Mucosa of rectum (tissue), 2 donors: ENCODE data around the gene MSI2.

Experiments used
- H3K27ac ChIP-seq, 2 donors: one replicate each; pipeline ENCODE4 v1.7.0; 2013; ENCODE audit warnings: inconsistent platforms in 2 of 2, low read depth in 2 of 2, low read length in 2 of 2
- H3K27me3 ChIP-seq, 2 donors: one replicate each; pipeline ENCODE4 v1.7.0; 2013; ENCODE audit warnings: low read length in 2 of 2; ENCODE audit not compliant: control insufficient read depth in 2 of 2, insufficient read depth in 2 of 2
- H3K36me3 ChIP-seq, 2 donors: one replicate each; pipeline ENCODE4 v1.7.0; 2013; ENCODE audit warnings: low read length in 2 of 2; ENCODE audit not compliant: control insufficient read depth in 2 of 2, insufficient read depth in 2 of 2
- H3K4me1 ChIP-seq, 2 donors: one replicate each; pipeline ENCODE4 v1.7.0; 2013; ENCODE audit warnings: low read length in 2 of 2, mild to moderate bottlenecking in 1 of 2; ENCODE audit not compliant: control insufficient read depth in 2 of 2, insufficient read depth in 2 of 2
- H3K4me3 ChIP-seq, 2 donors: one replicate each; pipeline ENCODE4 v1.7.0; 2013; ENCODE audit warnings: low read length in 2 of 2
- H3K9ac ChIP-seq, 2 donors: one replicate each; pipeline ENCODE4 v1.7.0; 2013; ENCODE audit warnings: low read length in 2 of 2, low read depth in 1 of 2, mild to moderate bottlenecking in 1 of 2
- H3K9me3 ChIP-seq, 2 donors: one replicate each; pipeline ENCODE4 v1.7.0; 2013; ENCODE audit warnings: low read length in 2 of 2; ENCODE audit not compliant: control insufficient read depth in 2 of 2
- donor health status: healthy.
- donor health status: Normal muscosa, but diverticular disease.

MSI2 gene

GRCh38 chr17:57570724-57571344 lies 314.5 kb downstream of the MSI2 start:
- Histone ChIP-seq H3K27ac (no peak overlapping the region), H3K9ac (no peak overlapping the region)

DNA sequence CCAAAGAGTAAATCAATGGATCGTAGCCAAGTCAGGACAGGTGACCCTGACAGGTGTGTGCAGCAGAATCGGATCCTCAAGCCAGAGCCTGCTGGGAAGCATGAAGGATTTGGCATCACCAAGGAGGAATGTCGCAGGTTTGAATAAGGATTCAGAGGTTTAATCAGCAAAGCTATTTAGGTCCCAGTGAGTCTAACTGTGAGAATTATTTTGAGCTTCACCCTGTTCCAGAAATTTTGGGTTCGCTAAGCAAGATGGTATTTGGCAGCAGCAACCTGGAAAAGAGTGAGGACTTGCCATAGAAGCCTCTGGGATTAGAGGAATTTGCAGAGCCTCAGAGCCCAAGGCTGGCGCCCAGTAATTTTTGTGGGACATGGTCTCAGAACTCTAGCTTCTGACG lies 315.7 kb downstream of the MSI2 start:
- H3K4me3 ChIP-seq, result no peak overlapping the region
- H3K27me3 ChIP-seq, result no peaks in the 10 kb centered on the region
- H3K27ac ChIP-seq, result no peak overlapping the region
- H3K4me1 ChIP-seq, result peaks cover 0 to 2% of the 10 kb centered on the region in 2 donors
- H3K9me3 ChIP-seq, result no peaks in the 10 kb centered on the region
- H3K36me3 ChIP-seq, result no peaks in the 10 kb centered on the region
- no peak overlapping the region for H3K9ac ChIP-seq

More at GRCh38 chr17:57570724-57571344, 314.5 kb downstream of the MSI2 start:
- Histone ChIP-seq H3K27me3 (no peaks in the 10 kb centered on the region), H3K36me3 (no peaks in the 10 kb centered on the region), H3K4me1 (peaks cover 0 to 2% of the 10 kb centered on the region in 2 donors), H3K9me3 (no peaks in the 10 kb centered on the region), H3K4me3 (no peak overlapping the region)

DNA sequence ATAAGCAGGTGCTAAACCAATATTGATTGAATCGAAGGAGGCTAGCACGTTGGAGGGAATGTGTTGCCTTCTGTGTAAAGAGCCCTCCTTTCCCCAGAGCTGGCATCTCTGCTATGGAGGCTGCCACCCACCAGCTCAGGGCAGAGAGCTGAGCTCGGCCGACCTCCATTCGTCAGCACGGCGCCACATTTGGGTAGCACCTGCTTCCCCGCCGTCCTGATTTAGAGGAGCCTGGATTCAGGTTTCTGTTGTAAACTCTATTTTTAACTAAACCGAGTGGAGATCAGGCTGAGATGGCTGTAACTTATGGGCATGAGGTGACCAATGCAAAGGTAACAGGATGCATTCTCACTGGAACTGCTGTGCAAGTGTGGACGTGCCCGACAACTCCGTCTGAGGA lies 316.3 kb downstream of the MSI2 start:
- Histone ChIP-seq H3K4me1 (peaks cover 2% of the 10 kb centered on the region in 2 donors), H3K4me3 (no peak overlapping the region), H3K27ac (no peak overlapping the region), H3K9ac (no peak overlapping the region), H3K9me3 (no peaks in the 10 kb centered on the region), H3K27me3 (no peaks in the 10 kb centered on the region), H3K36me3 (no peaks in the 10 kb centered on the region)

- Histone ChIP-seq H3K27me3 (no peaks in the 10 kb centered on the region), H3K36me3 (no peaks in the 10 kb centered on the region)
Observed at GRCh38 chr17:57574040-57574513, 317.8 kb downstream of the MSI2 start.

GRCh38 chr17:57576744-57577143 lies 320.4 kb downstream of the MSI2 start:
- no peak overlapping the region for H3K27ac ChIP-seq

More at GRCh38 chr17:57574040-57574513, 317.8 kb downstream of the MSI2 start:
- H3K27ac ChIP-seq, result no peak overlapping the region
- peaks cover 2 to 3% of the 10 kb centered on the region in 2 donors for H3K4me1 ChIP-seq
- no peaks in the 10 kb centered on the region for H3K9me3 ChIP-seq
- no peak overlapping the region for H3K4me3 ChIP-seq
- H3K9ac ChIP-seq, result no peak overlapping the region

DNA sequence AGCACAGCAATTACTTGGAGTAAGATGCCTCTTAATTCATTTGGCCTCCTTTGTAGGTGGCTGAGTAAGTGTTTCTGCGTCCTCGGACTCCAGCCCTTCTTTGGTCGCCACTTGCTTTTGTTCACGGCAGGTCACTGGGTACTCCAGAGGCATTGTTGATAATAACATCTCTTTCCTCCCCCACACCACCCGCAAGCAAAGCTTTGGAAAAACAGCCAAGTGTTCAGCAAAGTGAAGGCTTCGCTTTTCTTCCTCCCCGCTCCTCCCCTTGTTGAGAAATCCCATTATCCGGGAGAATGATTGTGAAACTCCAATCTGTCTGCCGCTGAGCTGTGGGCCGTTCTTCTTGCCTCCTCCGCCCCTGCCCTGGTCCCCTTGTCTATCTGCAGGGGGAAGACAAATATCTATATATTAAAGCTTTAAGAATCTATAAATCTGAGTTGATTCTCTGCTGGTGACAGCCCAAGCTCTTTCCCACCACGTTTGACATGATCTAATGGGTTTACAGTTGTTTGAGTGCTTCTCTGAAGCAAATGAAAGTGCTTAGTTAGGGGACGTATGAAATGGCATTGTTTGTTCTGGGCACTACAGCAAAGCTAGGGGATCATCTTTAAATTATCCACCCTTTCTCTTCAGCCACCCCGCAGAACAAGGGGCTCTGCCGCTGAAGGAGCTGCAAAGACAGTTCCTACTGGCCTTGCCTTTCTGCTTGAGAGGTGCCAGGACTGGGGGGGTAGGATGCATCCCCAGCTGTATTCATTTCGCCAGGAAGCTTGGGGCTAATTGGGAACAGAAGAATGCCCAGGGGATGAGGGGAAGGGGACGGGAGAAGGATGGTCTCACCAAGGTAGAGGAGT lies 321.7 kb downstream of the MSI2 start:
- Histone ChIP-seq H3K36me3 (no peaks in the 10 kb centered on the region), H3K9me3 (no peaks in the 10 kb centered on the region), H3K4me1 (peaks cover 2 to 3% of the 10 kb centered on the region in 2 donors), H3K27ac (no peak overlapping the region), H3K4me3 (peak overlapping the region; percentile 5 to 28), H3K9ac (no peak overlapping the region), H3K27me3 (no peaks in the 10 kb centered on the region)

More at GRCh38 chr17:57576744-57577143, 320.4 kb downstream of the MSI2 start:
- H3K4me3 ChIP-seq, result no peak overlapping the region
- H3K9me3 ChIP-seq, result no peaks in the 10 kb centered on the region
- peaks cover 2 to 3% of the 10 kb centered on the region in 2 donors for H3K4me1 ChIP-seq
- H3K9ac ChIP-seq, result no peak overlapping the region
- H3K36me3 ChIP-seq, result no peaks in the 10 kb centered on the region
- H3K27me3 ChIP-seq, result no peaks in the 10 kb centered on the region

DNA sequence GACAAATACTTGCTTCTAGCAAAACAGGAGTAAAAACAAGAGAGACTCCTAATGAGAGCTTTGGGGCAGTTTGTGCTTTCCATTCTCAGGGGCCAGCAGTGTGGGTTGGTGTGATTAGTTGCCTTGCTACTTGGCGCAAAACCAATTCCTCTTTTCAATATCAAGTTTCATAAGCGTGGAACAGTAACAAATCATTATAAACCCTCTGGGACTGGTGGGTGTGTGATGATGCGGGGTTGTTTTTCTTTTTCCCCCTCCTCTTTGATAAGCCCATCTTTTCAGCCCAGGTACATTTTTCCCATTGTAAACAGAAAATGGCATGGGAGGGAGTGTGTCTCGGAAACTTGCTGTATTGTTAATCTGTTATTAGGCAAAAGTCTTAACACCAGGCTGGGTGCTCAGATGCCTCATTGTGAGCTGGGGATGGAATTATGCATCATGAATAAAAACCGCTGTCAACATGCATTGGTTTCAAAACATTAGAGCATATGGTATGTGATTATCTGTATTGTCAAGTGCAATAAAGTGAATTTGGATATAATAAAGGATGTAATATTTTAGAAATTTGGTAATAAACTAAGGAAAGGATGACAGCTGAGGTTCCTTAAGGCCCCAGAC lies 322.4 kb downstream of the MSI2 start:
- no peaks in the 10 kb centered on the region for H3K9me3 ChIP-seq
- H3K27me3 ChIP-seq, result no peaks in the 10 kb centered on the region
- H3K27ac ChIP-seq, result no peak overlapping the region
- H3K9ac ChIP-seq, result no peak overlapping the region
- no peak overlapping the region for H3K4me3 ChIP-seq
- H3K4me1 ChIP-seq, result peaks cover 3 to 4% of the 10 kb centered on the region in 2 donors
- H3K36me3 ChIP-seq, result no peaks in the 10 kb centered on the region

DNA sequence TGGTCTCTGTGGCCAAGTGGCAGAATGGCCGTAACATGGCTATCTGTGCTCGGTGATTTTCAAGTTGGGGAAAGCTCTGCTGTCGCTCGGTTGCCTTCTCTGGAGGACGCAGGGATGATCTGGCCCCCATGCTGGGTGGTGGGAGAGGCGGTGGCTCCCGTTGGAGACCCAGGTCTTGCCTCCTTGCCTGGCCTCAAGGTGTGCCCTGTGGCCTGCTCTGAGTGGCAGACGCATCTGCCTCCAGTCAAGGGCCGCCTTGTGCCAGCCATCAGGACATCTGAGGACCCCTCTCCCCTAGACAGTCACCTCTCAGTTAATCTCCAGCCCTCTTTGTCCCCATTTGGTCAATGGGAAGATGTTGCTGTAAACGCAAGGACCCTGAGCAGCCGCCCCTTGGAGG lies 322.9 kb downstream of the MSI2 start:
- H3K9me3 ChIP-seq, result no peaks in the 10 kb centered on the region
- no peak overlapping the region for H3K27ac ChIP-seq
- H3K9ac ChIP-seq, result no peak overlapping the region
- no peak overlapping the region for H3K4me3 ChIP-seq
- H3K27me3 ChIP-seq, result no peaks in the 10 kb centered on the region
- no peaks in the 10 kb centered on the region for H3K36me3 ChIP-seq
- H3K4me1 ChIP-seq, result peaks cover 2 to 3% of the 10 kb centered on the region in 2 donors

DNA sequence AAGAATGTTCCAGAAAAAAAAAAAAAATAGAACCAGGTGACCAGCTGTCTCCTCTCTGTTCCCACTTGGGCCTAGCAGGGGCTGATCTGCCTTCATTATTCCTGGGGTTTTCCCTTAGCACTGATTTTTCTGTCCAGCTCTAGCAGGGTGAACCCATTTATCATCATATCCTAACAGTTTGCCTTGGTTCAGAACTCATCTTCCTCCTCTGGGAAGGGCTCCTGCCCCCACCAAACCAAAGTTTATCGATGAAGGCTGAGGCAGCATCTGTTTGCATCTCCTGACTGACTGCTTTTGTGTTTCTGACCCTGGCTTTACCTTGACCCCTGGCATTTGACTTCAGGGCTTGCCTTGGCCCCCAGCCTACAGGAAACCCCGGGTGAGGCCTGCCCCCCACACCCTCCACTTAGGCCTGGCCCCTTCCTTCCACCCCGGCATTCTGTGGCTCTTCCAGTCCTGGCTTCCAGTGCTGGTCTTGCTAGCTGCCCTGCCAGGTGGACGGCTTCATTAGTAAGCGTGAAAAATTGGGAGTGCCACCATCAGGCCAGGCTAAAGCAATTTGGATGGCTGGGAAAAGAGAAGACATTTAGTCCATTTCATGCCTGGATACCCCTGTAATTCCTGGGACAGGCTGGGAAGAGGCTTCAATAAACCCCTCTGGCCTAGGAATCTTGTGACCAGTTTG lies 323.9 kb downstream of the MSI2 start:
- H3K36me3 ChIP-seq, result no peaks in the 10 kb centered on the region
- peaks cover 2 to 3% of the 10 kb centered on the region in 2 donors for H3K4me1 ChIP-seq
- H3K4me3 ChIP-seq, result no peak overlapping the region
- no peak overlapping the region for H3K27ac ChIP-seq
- H3K9me3 ChIP-seq, result no peaks in the 10 kb centered on the region
- no peaks in the 10 kb centered on the region for H3K27me3 ChIP-seq
- no peak overlapping the region for H3K9ac ChIP-seq
